ENCODE results near the gene SETX.
A peak's percentile ranks its signal among the peaks of the same experiment; 100 is the strongest.

The SETX gene

GRCh38 chr9:132319421-132320110 is 35.2 kb downstream of the SETX start:
- peak; percentile 25; the same call in 1 of the 3 replicates for ATAC-seq
- TF ChIP-seq SNAI2 (CRISPR knock-in tag; IDR thresholded peaks at IDR 0.05), result no peak
- peak; percentile 80 for TF ChIP-seq ISL1 (CRISPR knock-in tag; IDR thresholded peaks at IDR 0.05)
- TF ChIP-seq CSRNP3 (CRISPR knock-in tag; IDR thresholded peaks at IDR 0.05), result no peak
- TF ChIP-seq CREB5 (CRISPR knock-in tag; IDR thresholded peaks at IDR 0.05; ENCODE audit: low read depth), result no peak
- no peak for TF ChIP-seq ZFP30 (CRISPR knock-in tag; IDR thresholded peaks at IDR 0.05)
- TF ChIP-seq RARB (CRISPR knock-in tag; IDR thresholded peaks at IDR 0.05), result no peak
- TF ChIP-seq ZNF8 (CRISPR knock-in tag; IDR thresholded peaks at IDR 0.05), result no peak
- no peak for TF ChIP-seq PATZ1 (CRISPR knock-in tag; IDR thresholded peaks at IDR 0.05; ENCODE audit: borderline replicate concordance)
- no peak for TF ChIP-seq PPARA (CRISPR knock-in tag; IDR thresholded peaks at IDR 0.05; ENCODE audit: borderline replicate concordance)

GRCh38 chr9:132312873-132313272 is 41.9 kb downstream of the SETX start:
- TF ChIP-seq RARB (CRISPR knock-in tag; IDR thresholded peaks at IDR 0.05) (no peak), PATZ1 (CRISPR knock-in tag; IDR thresholded peaks at IDR 0.05; ENCODE audit: borderline replicate concordance) (no peak)
- ATAC-seq, result peak; percentile 43; the same call in 1 of the 3 replicates

GRCh38 chr9:132312426-132312825 is 42.4 kb downstream of the SETX start:
- ATAC-seq, result no peak
- TF ChIP-seq ARNTL (CRISPR knock-in tag; IDR thresholded peaks at IDR 0.05; ENCODE audit: borderline replicate concordance, low read depth) (no peak), RARB (CRISPR knock-in tag; IDR thresholded peaks at IDR 0.05) (no peak), POU6F1 (CRISPR knock-in tag; IDR thresholded peaks at IDR 0.05; ENCODE audit: borderline replicate concordance, low read depth) (no peak), ISL1 (CRISPR knock-in tag; IDR thresholded peaks at IDR 0.05) (no peak), OSR1 (CRISPR knock-in tag; IDR thresholded peaks at IDR 0.05) (no peak), ZFP3 (CRISPR knock-in tag; IDR thresholded peaks at IDR 0.05) (no peak), TCF4 (CRISPR knock-in tag; IDR thresholded peaks at IDR 0.05; ENCODE audit: borderline replicate concordance) (no peak), ZFP30 (CRISPR knock-in tag; IDR thresholded peaks at IDR 0.05) (no peak), TSHZ2 (CRISPR knock-in tag; IDR thresholded peaks at IDR 0.05) (no peak), BACH2 (CRISPR knock-in tag; IDR thresholded peaks at IDR 0.05; ENCODE audit: borderline replicate concordance) (no peak), CREB5 (CRISPR knock-in tag; IDR thresholded peaks at IDR 0.05; ENCODE audit: low read depth) (no peak)
